ENCODE results near the gene FAM174B. TPM values are rescaled to one million over a fixed set of nuclear protein-coding genes. Genes with fewer than 3 reads are reported as not detected.

FAM174B gene
- total and polyA plus RNA-seq, 5 donors from 2014 or later: 4.1 to 15.1 (median 11.3) TPM

- Histone ChIP-seq H3K4me1 (ENCODE audit: control insufficient read depth, insufficient read depth, low read length, poor library complexity, severe bottlenecking) (no peaks in the 10 kb centered on the region), H3K9me3 (ENCODE audit: control insufficient read depth in 2 of 2, low read length in 2 of 2) (no peaks in the 10 kb centered on the region), H3K4me3 (ENCODE audit: low read depth, low read length) (no peak overlapping the region), H3K27ac (ENCODE audit: insufficient read depth, low read length, poor library complexity, severe bottlenecking) (no peak overlapping the region), H3K27me3 (ENCODE audit: control insufficient read depth, insufficient read depth, low read length) (no peaks in the 10 kb centered on the region), H3K36me3 (ENCODE audit: control insufficient read depth, insufficient read depth, low read length) (no peaks in the 10 kb centered on the region)
- Mint-ChIP-seq H3K4me3 (no peak overlapping the region), H3K4me1 (no peaks in the 10 kb centered on the region), H3K27ac (no peak overlapping the region), H3K9me3 (peaks cover 0 to 2% (median 0%) of the 10 kb centered on the region in 7 donors), H3K36me3 (no peaks in the 10 kb centered on the region), H3K27me3 (peaks cover 7% of the 10 kb centered on the region)
- no peak for ATAC-seq (ENCODE audit: low read depth in 2 of 2)
- DNase-seq: no peak
Observed at GRCh38 chr15:92602267-92602593, 53.3 kb downstream of the FAM174B start.

DNA sequence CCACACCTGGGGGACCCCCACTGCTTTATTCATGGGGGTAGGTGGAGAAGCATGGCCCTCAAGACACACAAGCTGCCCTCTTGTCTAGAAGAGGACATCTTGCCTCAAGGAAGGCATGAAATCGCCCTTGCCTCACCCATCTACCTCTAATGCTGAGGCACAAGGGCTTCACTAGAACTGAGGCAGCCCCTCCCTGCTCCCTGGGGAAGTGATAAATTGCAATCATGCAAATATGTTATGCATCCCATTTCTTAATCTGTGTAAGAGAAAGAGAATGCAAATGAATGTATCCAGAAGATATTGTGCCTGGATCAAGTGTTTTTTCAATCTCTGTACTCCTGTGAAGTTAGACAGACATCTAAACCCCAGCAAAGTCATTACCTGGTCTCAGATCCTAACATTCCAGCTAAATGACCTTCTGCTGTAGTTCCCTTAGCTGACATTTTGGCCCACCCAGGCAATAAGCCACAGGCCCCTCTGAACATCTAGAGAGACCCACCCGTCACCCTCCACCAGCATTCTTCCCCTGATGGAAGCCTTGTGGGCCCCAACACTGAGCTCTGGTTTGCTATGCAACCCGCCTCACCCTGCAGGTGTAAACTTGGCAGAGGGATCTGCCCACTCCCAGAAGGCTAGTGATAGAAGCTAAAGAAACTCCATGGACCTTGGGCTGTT lies 53.8 kb downstream of the FAM174B start:
- no peak overlapping the region for H3K4me3 Mint-ChIP-seq
- H3K4me1 Mint-ChIP-seq: no peaks in the 10 kb centered on the region
- H3K9me3 Mint-ChIP-seq: peaks cover 0 to 2% (median 0%) of the 10 kb centered on the region in 7 donors
- no peak overlapping the region for H3K27ac Mint-ChIP-seq
- Histone ChIP-seq H3K9me3 (ENCODE audit: control insufficient read depth in 2 of 2, low read length in 2 of 2) (no peaks in the 10 kb centered on the region), H3K36me3 (ENCODE audit: control insufficient read depth, insufficient read depth, low read length) (no peaks in the 10 kb centered on the region), H3K27me3 (ENCODE audit: control insufficient read depth, insufficient read depth, low read length) (no peaks in the 10 kb centered on the region), H3K27ac (ENCODE audit: insufficient read depth, low read length, poor library complexity, severe bottlenecking) (no peak overlapping the region), H3K4me1 (ENCODE audit: control insufficient read depth, insufficient read depth, low read length, poor library complexity, severe bottlenecking) (no peaks in the 10 kb centered on the region), H3K4me3 (ENCODE audit: low read depth, low read length) (no peak overlapping the region)
- no peak for ATAC-seq (ENCODE audit: low read depth in 2 of 2)
- peaks cover 7% of the 10 kb centered on the region for H3K27me3 Mint-ChIP-seq
- no peak for DNase-seq
- H3K36me3 Mint-ChIP-seq: no peaks in the 10 kb centered on the region

DNA sequence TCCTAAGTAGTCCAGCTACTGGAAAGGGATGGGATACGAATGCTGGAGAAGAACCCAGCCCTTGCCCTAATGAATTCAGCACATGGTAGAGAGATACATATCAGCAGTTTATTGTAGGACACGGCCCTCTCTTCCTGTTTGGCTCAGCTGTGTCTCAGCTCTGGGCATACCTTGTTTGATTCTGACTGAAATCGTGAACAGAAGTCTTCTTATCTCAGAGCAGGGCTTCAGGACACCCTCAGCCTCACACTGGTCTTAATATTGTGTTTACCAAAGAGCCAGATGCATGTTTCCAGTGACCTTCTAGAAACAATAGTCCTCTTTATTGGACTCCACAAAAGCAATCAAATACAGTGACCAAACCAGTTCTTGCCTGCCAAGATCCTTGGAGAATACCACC lies 54.7 kb downstream of the FAM174B start:
- Mint-ChIP-seq H3K4me3 (no peak overlapping the region), H3K27ac (no peak overlapping the region), H3K4me1 (no peaks in the 10 kb centered on the region), H3K27me3 (peaks cover 7% of the 10 kb centered on the region), H3K36me3 (no peaks in the 10 kb centered on the region), H3K9me3 (peaks cover 0 to 2% (median 0%) of the 10 kb centered on the region in 7 donors)
- H3K36me3 ChIP-seq (ENCODE audit: control insufficient read depth, insufficient read depth, low read length): no peaks in the 10 kb centered on the region
- DNase-seq (peak in 1 of 3 donors; percentile 6), ATAC-seq (ENCODE audit: low read depth in 2 of 2) (no peak)
- H3K9me3 ChIP-seq (ENCODE audit: control insufficient read depth in 2 of 2, low read length in 2 of 2): no peaks in the 10 kb centered on the region
- H3K4me3 ChIP-seq (ENCODE audit: low read depth, low read length): no peak overlapping the region
- no peaks in the 10 kb centered on the region for H3K27me3 ChIP-seq (ENCODE audit: control insufficient read depth, insufficient read depth, low read length)
- H3K4me1 ChIP-seq (ENCODE audit: control insufficient read depth, insufficient read depth, low read length, poor library complexity, severe bottlenecking): no peaks in the 10 kb centered on the region
- H3K27ac ChIP-seq (ENCODE audit: insufficient read depth, low read length, poor library complexity, severe bottlenecking): no peak overlapping the region

DNA sequence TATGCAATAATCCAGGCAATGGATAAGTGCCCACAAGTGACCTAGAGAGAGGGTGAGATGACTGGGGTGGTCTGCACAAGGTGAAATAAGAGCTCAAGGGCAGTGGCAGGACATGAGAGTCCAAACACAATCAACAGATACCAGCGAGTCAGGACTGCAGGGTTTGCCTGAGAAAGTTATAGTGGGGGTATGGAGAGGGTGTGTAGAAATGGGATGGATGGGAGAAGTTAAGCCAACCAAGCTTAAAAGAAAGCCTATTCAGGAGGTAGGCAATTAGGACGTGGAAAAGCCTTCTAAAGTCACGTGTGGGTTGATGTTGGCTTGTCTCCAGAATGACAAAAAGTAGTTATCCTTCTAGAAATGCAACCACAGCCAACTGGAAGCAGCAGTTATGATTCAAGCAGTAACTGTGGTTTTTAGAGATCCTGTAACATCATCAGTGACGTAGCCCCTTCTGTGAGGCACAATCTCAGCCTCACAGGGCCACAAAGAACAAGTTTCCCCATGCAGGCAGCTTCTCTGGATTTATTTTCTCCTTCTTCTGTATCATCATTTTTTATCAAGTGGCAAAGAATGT lies 56.1 kb downstream of the FAM174B start:
- no peaks in the 10 kb centered on the region for H3K4me1 ChIP-seq (ENCODE audit: control insufficient read depth, insufficient read depth, low read length, poor library complexity, severe bottlenecking)
- H3K36me3 ChIP-seq (ENCODE audit: control insufficient read depth, insufficient read depth, low read length): no peaks in the 10 kb centered on the region
- no peak overlapping the region for H3K4me3 ChIP-seq (ENCODE audit: low read depth, low read length)
- H3K36me3 Mint-ChIP-seq: no peaks in the 10 kb centered on the region
- H3K9me3 ChIP-seq (ENCODE audit: control insufficient read depth in 2 of 2, low read length in 2 of 2): no peaks in the 10 kb centered on the region
- peaks cover 0 to 2% (median 0%) of the 10 kb centered on the region in 7 donors for H3K9me3 Mint-ChIP-seq
- DNase-seq (peak in 1 of 3 donors; percentile 45), ATAC-seq (ENCODE audit: low read depth in 2 of 2) (no peak)
- no peaks in the 10 kb centered on the region for H3K27me3 ChIP-seq (ENCODE audit: control insufficient read depth, insufficient read depth, low read length)
- no peaks in the 10 kb centered on the region for H3K27me3 Mint-ChIP-seq
- H3K27ac ChIP-seq (ENCODE audit: insufficient read depth, low read length, poor library complexity, severe bottlenecking): no peak overlapping the region
- no peak overlapping the region for H3K4me3 Mint-ChIP-seq
- H3K4me1 Mint-ChIP-seq: no peaks in the 10 kb centered on the region
- no peak overlapping the region for H3K27ac Mint-ChIP-seq

GRCh38 chr15:92597548-92597947 lies 58.0 kb downstream of the FAM174B start:
- H3K4me3 ChIP-seq (ENCODE audit: low read depth, low read length): no peak overlapping the region
- Mint-ChIP-seq H3K27me3 (peaks cover 5% of the 10 kb centered on the region), H3K36me3 (no peaks in the 10 kb centered on the region), H3K4me3 (no peak overlapping the region), H3K27ac (peak overlapping the region in 1 of 3 donors; percentile 71), H3K9me3 (peaks cover 0 to 2% (median 0%) of the 10 kb centered on the region in 7 donors), H3K4me1 (no peaks in the 10 kb centered on the region)
- H3K4me1 ChIP-seq (ENCODE audit: control insufficient read depth, insufficient read depth, low read length, poor library complexity, severe bottlenecking): no peaks in the 10 kb centered on the region
- DNase-seq (no peak), ATAC-seq (ENCODE audit: low read depth in 2 of 2) (no peak)
- peaks cover 2% of the 10 kb centered on the region for H3K27me3 ChIP-seq (ENCODE audit: control insufficient read depth, insufficient read depth, low read length)
- no peak overlapping the region for H3K27ac ChIP-seq (ENCODE audit: insufficient read depth, low read length, poor library complexity, severe bottlenecking)
- H3K9me3 ChIP-seq (ENCODE audit: control insufficient read depth in 2 of 2, low read length in 2 of 2): no peaks in the 10 kb centered on the region
- H3K36me3 ChIP-seq (ENCODE audit: control insufficient read depth, insufficient read depth, low read length): no peaks in the 10 kb centered on the region

DNA sequence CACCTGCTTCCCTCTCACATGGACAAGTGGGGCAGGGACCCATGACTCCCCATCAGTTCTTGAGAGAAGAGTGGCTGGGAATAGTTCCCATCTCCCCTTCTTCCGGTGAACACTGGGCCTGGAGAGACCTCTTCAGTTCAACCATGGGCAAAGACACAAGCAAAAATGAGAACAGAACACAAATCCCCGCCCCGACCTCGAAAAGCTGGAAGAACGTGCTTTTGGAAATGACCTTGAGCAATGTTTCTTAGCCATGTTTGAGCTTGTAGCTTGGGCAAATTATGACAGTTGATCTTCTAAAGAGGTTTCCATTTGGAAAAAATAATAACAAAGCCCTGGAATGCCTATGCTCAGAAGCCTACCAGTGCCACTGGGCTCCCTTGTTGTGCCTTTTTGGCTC lies 59.0 kb downstream of the FAM174B start:
- H3K4me1 Mint-ChIP-seq: no peaks in the 10 kb centered on the region
- Histone ChIP-seq H3K36me3 (ENCODE audit: control insufficient read depth, insufficient read depth, low read length) (no peaks in the 10 kb centered on the region), H3K4me3 (ENCODE audit: low read depth, low read length) (no peak overlapping the region), H3K4me1 (ENCODE audit: control insufficient read depth, insufficient read depth, low read length, poor library complexity, severe bottlenecking) (no peaks in the 10 kb centered on the region), H3K27ac (ENCODE audit: insufficient read depth, low read length, poor library complexity, severe bottlenecking) (no peak overlapping the region), H3K9me3 (ENCODE audit: control insufficient read depth in 2 of 2, low read length in 2 of 2) (no peaks in the 10 kb centered on the region), H3K27me3 (ENCODE audit: control insufficient read depth, insufficient read depth, low read length) (peaks cover 2% of the 10 kb centered on the region)
- ATAC-seq (ENCODE audit: low read depth in 2 of 2) (no peak), DNase-seq (no peak)
- no peak overlapping the region for H3K27ac Mint-ChIP-seq
- peaks cover 5% of the 10 kb centered on the region for H3K27me3 Mint-ChIP-seq
- H3K9me3 Mint-ChIP-seq: peaks cover 0 to 2% (median 0%) of the 10 kb centered on the region in 7 donors
- no peak overlapping the region for H3K4me3 Mint-ChIP-seq
- H3K36me3 Mint-ChIP-seq: no peaks in the 10 kb centered on the region

- ATAC-seq (ENCODE audit: low read depth in 2 of 2) (no peak), DNase-seq (no peak)
- Mint-ChIP-seq H3K27ac (no peak overlapping the region), H3K27me3 (peaks cover 5% of the 10 kb centered on the region), H3K36me3 (no peaks in the 10 kb centered on the region), H3K9me3 (peaks cover 0 to 2% (median 0%) of the 10 kb centered on the region in 7 donors), H3K4me1 (no peaks in the 10 kb centered on the region), H3K4me3 (no peak overlapping the region)
- H3K9me3 ChIP-seq (ENCODE audit: control insufficient read depth in 2 of 2, low read length in 2 of 2): no peaks in the 10 kb centered on the region
- no peaks in the 10 kb centered on the region for H3K36me3 ChIP-seq (ENCODE audit: control insufficient read depth, insufficient read depth, low read length)
- H3K27me3 ChIP-seq (ENCODE audit: control insufficient read depth, insufficient read depth, low read length): peaks cover 2% of the 10 kb centered on the region
- no peak overlapping the region for H3K27ac ChIP-seq (ENCODE audit: insufficient read depth, low read length, poor library complexity, severe bottlenecking)
- H3K4me3 ChIP-seq (ENCODE audit: low read depth, low read length): no peak overlapping the region
- no peaks in the 10 kb centered on the region for H3K4me1 ChIP-seq (ENCODE audit: control insufficient read depth, insufficient read depth, low read length, poor library complexity, severe bottlenecking)
Observed at GRCh38 chr15:92595506-92596381, 59.8 kb downstream of the FAM174B start.

Data from CD4-positive, CD25-positive, alpha-beta regulatory T cell (primary cell).